ENCODE measurements around the gene PKD1L1. TPM values are rescaled to one million over a fixed set of nuclear protein-coding genes. Genes with fewer than 3 reads are reported as not detected.

Gene PKD1L1
- total RNA-seq, 4 donors from 2014 or later, result 0.41 to 37.4 (median 17.5) TPM

DNA sequence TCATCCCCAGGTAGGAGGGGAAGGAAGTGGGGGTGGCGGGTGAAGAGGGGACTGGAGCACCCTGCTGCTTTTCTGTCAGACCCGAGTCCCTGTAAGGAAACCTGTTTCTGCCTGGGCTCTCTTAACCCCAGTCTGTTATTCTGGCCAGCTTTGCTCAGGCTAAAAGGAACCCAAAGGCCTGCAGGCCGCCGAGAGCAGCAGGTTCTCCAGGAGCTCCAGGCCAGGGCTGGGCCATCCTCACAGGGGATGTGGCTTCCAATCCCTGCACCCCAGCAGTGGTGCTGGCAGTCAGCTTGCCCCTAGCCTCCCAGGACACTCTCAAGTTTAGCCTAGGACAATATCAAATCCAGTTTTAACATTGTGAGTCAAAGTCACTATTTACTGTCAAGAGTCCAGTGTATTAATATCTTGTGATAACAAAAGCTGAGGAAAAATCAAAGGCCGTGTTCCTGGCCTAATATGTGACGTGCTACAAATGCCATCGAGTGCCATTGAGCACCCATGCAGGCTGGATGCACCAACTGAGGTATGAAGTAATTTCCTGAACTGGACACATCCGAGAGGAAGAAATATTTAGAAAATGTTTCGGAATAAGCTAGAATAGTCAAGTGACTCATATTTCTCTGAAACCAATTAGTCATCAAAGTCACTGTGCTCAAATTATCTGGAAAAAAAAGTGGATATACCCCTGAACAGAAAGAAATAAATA, 7.0 kb downstream of the PKD1L1 start:
- WGBS, 2 donors (ENCODE audit: low coverage in 1 of 2), result 73 to 85% methylated on average over 6 to 9 of the region's 9 CpGs
- H3K4me1 ChIP-seq, result peaks cover 6 to 39% (median 19%) of the 10 kb centered on the region in 4 donors
- in situ Hi-C loops (cut with MboI; ENCODE audit: low pct_ligation_motif_present in 1 of 4, low pct_unique_long_range_greater_than_20kb in 1 of 4, low sequenced_read_pairs in 3 of 4), result loop anchor here in 3 of 4 donors (5.0 to 10.0 kb wide), 2 partner anchors 166 to 174 kb away; no protein-coding TSS in a partner anchor
- H3K27ac ChIP-seq, result peak overlapping the region; percentile 77 to 85 (median 82)
- H3K36me3 ChIP-seq, result no peaks in the 10 kb centered on the region
- H3K9me3 ChIP-seq, result no peaks in the 10 kb centered on the region
- no peaks in the 10 kb centered on the region for H3K27me3 ChIP-seq
- TF ChIP-seq POLR2A (IDR thresholded peaks at IDR 0.05) (no peak), POLR2AphosphoS5 (IDR thresholded peaks at IDR 0.05) (no peak), EP300 (IDR thresholded peaks at IDR 0.05; ENCODE audit: low read depth) (no peak)
- intact Hi-C loops (cut with DNase I; ENCODE audit: low total_unique reads), result no loop called here
- peak overlapping the region in 1 of 4 donors; percentile 19 for H3K4me3 ChIP-seq
- no peak for DNase-seq

- 57 to 61% methylated on average over 3 to 14 of the region's 14 CpGs for WGBS, 2 donors (ENCODE audit: low coverage in 1 of 2)
Measured at GRCh38 chr7:47940088-47941013, 7.9 kb downstream of the PKD1L1 start.

DNA sequence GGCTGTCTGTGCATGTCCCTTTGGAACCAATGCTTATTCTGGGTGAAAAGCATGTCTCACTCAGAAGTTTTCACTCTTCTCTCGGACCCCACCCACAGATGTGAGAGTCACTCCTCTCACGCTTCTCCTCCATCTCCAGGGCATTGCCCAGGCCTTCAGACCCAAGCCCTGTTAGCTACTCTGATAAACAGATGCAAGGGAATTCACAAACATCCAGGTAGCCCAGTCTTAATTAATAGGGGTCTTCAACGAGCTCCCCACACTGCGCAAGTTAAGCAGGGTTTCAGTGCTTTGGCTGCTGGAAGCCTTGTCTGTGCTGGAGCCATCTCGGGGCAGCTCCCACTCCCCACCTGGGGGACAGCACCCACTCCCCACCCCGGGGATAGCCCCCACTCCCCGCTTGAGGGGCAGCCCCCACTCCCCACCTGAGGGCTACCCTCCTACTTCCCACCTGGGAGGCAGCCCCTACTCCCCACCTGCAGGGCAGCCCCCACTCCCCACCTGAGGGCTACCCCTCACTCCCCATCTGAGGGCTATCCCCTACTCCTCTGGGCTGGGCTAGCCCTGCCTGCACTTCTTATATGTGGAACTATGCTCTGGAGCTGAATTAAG, 8.7 kb downstream of the PKD1L1 start:
- in situ Hi-C loops (cut with MboI; ENCODE audit: low pct_ligation_motif_present in 1 of 4, low pct_unique_long_range_greater_than_20kb in 1 of 4, low sequenced_read_pairs in 3 of 4) (loop anchor here in 3 of 4 donors (5.0 to 10.0 kb wide), 2 partner anchors 168 to 175 kb away; no protein-coding TSS in a partner anchor), intact Hi-C loops (cut with DNase I; ENCODE audit: low total_unique reads) (no loop called here)
- Histone ChIP-seq H3K27ac (peak overlapping the region; percentile 77 to 85 (median 82)), H3K36me3 (no peaks in the 10 kb centered on the region), H3K27me3 (no peaks in the 10 kb centered on the region), H3K4me1 (peaks cover 6 to 34% (median 19%) of the 10 kb centered on the region in 4 donors), H3K9me3 (no peaks in the 10 kb centered on the region), H3K4me3 (no peak overlapping the region)
- no peak for DNase-seq
- 95 to 100% methylated on average over 1 to 7 of the region's 7 CpGs for WGBS, 2 donors (ENCODE audit: low coverage in 1 of 2)
- TF ChIP-seq POLR2AphosphoS5 (IDR thresholded peaks at IDR 0.05) (no peak), POLR2A (IDR thresholded peaks at IDR 0.05) (no peak), CTCF (IDR thresholded peaks at IDR 0.05) (no peak), EP300 (IDR thresholded peaks at IDR 0.05; ENCODE audit: low read depth) (no peak)

More at GRCh38 chr7:47940088-47941013, 7.9 kb downstream of the PKD1L1 start:
- in situ Hi-C loops (cut with MboI; ENCODE audit: low pct_ligation_motif_present in 1 of 4, low pct_unique_long_range_greater_than_20kb in 1 of 4, low sequenced_read_pairs in 3 of 4) (loop anchor here in 3 of 4 donors (5.0 to 10.0 kb wide), 2 partner anchors 167 to 174 kb away; no protein-coding TSS in a partner anchor), intact Hi-C loops (cut with DNase I; ENCODE audit: low total_unique reads) (no loop called here)
- TF ChIP-seq CTCF (IDR thresholded peaks at IDR 0.05), result no peak
- peak in 2 of 3 donors; percentile 36 to 82 for TF ChIP-seq POLR2AphosphoS5 (IDR thresholded peaks at IDR 0.05)
- TF ChIP-seq POLR2A (IDR thresholded peaks at IDR 0.05), result peak; percentile 69
- Histone ChIP-seq H3K4me1 (peaks cover 6 to 37% (median 19%) of the 10 kb centered on the region in 4 donors), H3K36me3 (no peaks in the 10 kb centered on the region), H3K4me3 (peak overlapping the region in 1 of 4 donors; percentile 19), H3K9me3 (no peaks in the 10 kb centered on the region), H3K27ac (peak overlapping the region; percentile 77 to 85 (median 82)), H3K27me3 (no peaks in the 10 kb centered on the region)
- peak; percentile 77 for DNase-seq

DNA sequence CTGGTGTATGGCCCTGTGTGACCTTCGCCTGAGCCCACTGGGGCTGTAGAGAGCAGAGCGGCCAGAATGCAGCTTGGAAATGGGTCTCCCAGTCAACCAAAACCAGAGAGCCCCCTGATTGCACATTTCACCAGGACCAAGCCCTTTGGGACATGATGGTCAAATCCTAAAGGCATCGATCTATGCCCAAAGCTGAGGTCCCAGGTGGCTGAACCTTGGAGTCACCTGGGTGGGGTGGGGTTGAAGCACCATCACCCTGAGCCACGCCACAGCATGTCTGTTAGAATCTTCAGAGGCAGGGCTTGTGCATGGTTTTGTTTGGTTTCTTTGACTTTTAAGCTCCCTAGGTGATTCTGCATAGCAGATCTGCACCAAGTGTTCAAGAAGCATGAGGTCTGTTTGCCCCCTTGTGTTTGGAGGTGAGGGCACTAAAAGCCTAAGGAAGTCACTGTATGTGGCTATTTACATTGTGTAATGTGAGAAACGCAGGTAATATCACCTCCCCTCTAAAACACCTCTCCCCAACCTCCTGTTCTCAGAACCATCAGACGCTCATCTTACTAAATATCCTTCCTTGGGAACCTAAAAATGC, 9.6 kb downstream of the PKD1L1 start:
- intact Hi-C loops (cut with DNase I; ENCODE audit: low total_unique reads) (no loop called here), in situ Hi-C loops (cut with MboI; ENCODE audit: low pct_ligation_motif_present in 1 of 4, low pct_unique_long_range_greater_than_20kb in 1 of 4, low sequenced_read_pairs in 3 of 4) (no loop called here)
- Histone ChIP-seq H3K9me3 (no peaks in the 10 kb centered on the region), H3K4me1 (peaks cover 6 to 34% (median 19%) of the 10 kb centered on the region in 4 donors), H3K36me3 (no peaks in the 10 kb centered on the region), H3K4me3 (no peak overlapping the region), H3K27ac (no peak overlapping the region), H3K27me3 (no peaks in the 10 kb centered on the region)
- 87 to 88% methylated on average over 2 to 6 of the region's 6 CpGs for WGBS, 2 donors (ENCODE audit: low coverage in 1 of 2)
- TF ChIP-seq CTCF (IDR thresholded peaks at IDR 0.05), result no peak
- no peak for TF ChIP-seq EP300 (IDR thresholded peaks at IDR 0.05; ENCODE audit: low read depth)
- TF ChIP-seq POLR2A (IDR thresholded peaks at IDR 0.05), result no peak
- TF ChIP-seq POLR2AphosphoS5 (IDR thresholded peaks at IDR 0.05), result no peak
- no peak for DNase-seq

Measured in transverse colon (tissue), 4 donors.